MV-4-11 (cell line): ENCODE results near the gene RCOR1.
A peak's percentile ranks its signal among the peaks of the same experiment; 100 is the strongest.
"Not testable (repeated sequence)": the region's sequence is repeated elsewhere in the genome, so short reads cannot be mapped to it uniquely, and the experiment has no call there.

Experiments used
- DNase-seq: peaks from one replicate; lab custom pipeline; 2025; lab: John Stamatoyannopoulos, UW

The RCOR1 gene

GRCh38 chr14:102629808-102630350 is 37.4 kb downstream of the RCOR1 start:
- DNase-seq, result peak; percentile 32

DNA sequence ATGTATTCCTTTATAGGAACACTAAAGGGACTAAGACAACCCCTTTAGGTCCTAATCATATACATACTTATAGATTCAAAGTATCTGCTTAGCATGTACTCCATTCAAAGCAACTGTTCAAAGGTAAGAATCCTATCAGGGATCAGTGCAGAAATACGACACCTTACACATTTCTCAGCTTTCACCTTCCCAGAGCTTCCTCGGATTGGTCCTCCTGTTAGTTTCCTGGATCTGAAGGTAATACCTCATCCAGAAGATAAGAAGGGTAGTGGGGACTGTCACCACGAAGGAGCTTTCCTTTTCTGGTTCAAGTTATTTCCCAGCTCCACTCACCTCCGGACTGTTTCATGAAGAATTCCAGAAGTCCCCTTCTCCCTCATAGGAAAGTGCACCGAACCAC is 38.0 kb downstream of the RCOR1 start:
- DNase-seq, result no peak

DNA sequence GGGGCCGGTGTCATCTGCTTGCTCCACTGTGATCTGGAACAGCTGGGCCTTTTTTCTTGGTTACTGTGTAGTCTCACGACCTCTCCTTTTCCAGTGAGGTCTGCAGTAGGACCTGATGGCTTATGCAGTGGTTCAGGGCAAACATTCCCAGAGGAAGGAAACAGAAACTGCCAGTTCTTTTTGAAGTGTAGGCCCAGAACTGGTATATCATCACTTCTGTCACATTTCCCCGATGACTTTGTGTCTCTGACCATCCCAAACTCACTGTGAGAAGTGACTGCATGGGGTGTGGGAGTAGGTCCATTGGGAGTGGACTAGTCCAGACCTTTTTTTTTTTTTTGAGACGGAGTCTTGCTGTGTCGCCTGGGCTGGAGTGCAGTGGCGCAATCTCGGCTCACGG is 38.4 kb downstream of the RCOR1 start:
- DNase-seq, result no peak

DNA sequence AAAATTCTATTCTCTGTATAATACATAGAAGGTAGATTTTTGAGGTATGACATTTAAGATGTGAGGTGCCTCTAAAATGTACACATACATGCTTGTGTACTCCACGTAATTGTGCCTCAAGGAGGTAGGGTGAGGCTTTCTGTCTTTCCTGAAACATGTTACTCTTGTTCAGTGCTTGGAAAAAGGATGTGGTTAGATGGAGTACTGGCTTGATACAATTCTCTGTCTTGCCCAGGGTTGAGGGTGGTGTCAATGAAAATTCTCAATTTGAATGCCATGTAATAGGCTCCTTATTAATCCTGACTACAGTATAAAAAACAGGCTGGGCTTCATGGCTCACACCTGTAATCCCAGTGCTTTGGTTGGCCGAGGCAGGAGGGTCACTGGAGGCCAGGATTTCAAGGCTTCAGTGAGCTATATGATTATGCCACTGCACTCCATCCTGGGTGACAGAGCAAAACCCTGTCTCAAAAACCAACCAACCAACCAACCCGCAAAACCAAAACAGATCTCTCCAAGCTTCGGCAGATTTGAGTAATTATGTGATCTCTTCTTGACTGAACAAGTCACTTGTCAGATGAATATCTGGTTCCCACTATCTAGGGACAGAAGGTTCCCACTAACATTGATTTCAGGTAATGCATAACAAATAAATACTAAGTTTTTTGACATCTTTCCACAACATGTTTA is 41.6 kb downstream of the RCOR1 start:
- DNase-seq, result no peak

DNA sequence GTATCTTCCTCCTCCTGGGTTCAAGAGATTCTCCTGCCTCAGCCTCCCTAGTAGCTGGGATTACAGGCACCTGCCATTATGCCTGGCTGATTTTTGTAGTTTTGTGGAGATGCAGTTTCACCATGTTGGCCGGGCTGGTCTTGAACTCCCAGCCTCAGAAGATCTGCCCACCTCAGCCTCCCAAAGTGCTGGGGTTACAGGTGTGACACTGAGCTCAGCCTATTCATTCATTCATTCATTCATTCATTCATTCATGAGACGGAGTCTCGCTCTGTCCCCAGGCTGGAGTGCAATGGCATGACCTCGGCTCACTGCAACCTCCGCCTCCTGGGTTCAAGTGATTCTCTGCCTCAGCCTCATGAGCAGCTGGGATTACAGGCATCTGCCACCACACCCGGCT is 47.2 kb downstream of the RCOR1 start:
- not testable (repeated sequence) for DNase-seq

DNA sequence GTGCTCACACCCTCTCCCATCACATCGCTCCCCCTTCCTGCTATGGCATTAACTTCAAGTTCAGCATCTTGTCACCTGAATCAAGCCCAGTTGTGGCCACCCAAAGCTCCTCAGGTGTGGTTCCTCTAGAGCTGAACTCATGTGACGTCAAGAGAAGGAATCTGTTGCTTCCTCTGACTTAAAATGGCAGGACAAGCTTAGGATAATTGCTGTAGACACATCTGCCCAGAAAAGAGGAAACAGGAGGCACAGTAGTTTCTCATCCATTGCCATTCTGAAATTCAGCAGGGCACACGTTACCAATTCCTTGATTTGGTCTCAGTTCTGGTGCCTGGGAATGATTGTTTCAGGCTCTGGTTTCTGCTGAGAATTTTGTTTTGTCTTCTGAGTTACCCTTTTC is 52.1 kb downstream of the RCOR1 start:
- peak; percentile 61 for DNase-seq

- DNase-seq, result peak; percentile 80
Observed at GRCh38 chr14:102645746-102646440, 53.4 kb downstream of the RCOR1 start.

DNA sequence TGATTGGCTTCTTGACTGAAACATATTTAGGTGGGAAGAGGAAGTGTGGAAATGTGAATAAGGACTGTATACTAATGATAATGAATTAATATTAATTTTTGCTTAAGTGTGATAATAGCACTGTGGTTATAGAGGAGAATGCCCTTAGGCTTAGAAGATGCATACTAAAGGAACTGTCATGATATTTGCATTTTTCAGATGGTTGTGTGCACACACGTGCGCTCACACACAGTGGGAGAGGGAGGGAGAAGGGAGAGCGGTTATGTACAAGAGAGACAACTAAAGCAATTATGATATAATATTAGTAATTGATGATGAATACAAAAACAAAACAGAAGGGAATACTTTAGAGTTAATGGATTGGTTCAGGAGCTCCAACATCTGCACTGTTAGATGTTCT is 54.2 kb downstream of the RCOR1 start:
- no peak for DNase-seq

DNA sequence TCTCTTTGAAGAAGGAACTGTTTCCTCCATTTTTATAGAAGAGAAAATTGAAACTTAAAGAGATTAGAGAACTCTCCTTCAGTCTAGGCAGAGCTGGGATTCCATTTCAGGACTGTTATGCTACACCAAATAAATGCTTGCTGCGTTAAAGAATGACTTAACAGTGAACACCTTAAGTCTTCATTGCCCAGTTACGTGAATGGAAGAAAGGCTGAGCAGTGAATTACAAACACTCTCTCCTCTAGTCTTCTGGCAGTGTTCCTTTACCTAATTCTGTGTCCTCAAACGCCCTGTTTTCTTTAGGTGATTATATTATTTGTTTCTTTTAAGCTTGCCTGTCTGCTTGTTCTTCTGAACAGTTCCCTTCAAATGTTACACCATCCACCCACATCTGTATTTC is 59.7 kb downstream of the RCOR1 start:
- no peak for DNase-seq

GRCh38 chr14:102654298-102654697 is 61.8 kb downstream of the RCOR1 start:
- DNase-seq, result no peak

GRCh38 chr14:102655137-102655536 is 62.7 kb downstream of the RCOR1 start:
- no peak for DNase-seq

- DNase-seq, result peak; percentile 35
Observed at GRCh38 chr14:102659797-102660196, 67.3 kb downstream of the RCOR1 start.

- DNase-seq, result no peak
Observed at GRCh38 chr14:102661614-102662013, 69.2 kb downstream of the RCOR1 start.

DNA sequence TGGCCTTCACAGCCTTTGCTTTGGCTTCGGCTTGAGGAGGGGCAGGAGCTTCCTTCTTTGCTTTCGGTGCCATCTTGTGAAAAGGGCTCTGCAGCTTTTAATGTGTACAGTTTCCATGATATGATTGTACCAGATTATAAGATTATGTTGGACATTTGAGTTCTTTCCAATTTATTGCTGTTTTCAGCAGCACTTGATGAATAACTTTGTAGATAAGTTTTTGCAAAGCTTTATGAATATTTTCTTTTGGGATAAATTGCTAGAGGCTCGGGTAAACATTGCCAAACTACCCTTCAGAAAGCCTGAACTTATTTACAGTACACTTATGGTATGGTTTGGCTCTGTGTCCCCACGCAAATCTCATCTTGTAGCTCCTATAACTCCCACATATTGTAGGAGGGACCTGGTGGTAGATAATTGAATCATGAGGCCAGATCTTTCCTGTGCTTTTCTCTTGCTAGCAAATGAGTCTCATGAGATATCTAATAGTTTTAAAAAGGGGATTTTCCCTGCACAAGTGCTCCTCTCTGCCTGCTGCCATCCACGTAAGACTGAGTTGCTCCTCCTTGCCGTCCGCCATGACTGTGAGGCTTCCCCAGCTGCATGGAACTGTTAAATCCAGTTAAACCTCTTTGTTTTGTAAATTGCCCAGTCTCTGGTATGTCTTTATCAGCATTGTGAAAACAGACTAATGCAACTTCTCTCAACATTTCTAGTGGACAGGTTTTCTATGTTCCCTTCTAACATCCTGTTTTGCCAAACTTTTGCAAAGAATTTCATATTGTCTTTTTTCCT is 70.4 kb downstream of the RCOR1 start:
- no peak for DNase-seq

GRCh38 chr14:102663440-102663839 is 71.0 kb downstream of the RCOR1 start:
- no peak for DNase-seq

DNA sequence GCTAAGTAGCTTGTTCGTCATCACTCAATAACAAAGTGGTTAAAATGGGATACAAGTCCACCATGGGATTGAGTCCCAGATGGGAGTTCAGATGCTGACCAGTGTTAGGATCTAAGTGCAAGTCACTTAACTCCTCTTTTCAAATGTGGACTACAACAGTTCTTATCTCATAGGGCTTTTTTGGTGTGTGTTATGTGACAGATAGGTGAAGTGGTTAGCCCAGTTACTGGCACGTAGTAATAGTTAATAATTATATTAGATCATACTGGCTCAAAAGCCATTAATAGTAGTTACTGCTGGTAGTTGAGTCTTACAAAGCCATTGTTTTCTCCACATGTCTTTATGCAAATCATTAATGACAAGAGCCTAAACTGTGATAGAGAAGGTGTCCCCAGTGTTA is 73.2 kb downstream of the RCOR1 start:
- DNase-seq, result no peak

GRCh38 chr14:102666635-102667034 is 74.2 kb downstream of the RCOR1 start:
- no peak for DNase-seq

DNA sequence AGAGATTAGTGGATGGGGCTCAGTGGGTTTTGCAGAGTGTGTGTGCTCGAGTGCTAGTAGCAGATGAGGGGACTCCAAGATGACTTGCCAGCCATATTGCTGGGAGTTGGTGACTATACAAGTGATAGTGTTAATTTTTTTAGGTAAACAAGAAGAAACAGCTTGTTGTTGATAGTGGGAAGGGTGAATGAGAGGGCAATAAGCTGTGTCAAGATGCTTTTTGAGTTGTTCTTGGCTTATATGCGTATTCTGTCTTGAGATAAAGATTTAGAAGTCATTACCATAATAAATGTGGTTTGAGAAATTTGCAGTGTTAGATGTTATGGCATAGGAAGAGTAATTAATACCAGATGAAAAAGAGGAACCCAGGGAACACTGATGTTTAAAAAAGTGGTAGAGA is 75.3 kb downstream of the RCOR1 start:
- no peak for DNase-seq

- DNase-seq, result no peak
Observed at GRCh38 chr14:102668291-102668873, 75.9 kb downstream of the RCOR1 start.

DNA sequence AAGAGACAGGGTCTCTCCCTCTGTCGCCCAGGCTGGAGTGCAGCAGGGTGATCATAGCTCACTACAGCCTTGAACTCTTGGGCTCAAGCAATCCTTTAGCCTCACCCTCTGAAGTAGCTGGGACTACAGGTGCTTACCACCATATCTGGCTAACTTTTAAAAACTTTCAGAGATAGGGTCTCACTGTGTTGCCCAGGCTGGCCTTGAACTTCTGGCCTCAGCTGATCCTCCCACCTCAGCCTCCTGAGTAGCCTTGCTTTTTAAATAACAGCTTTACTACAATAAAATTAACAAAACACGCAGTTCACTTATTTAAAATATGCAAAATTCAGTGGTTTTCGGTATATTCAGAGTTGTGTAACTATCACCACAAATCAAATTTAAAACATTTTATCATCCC is 79.0 kb downstream of the RCOR1 start:
- DNase-seq, result no peak

GRCh38 chr14:102672410-102672960 is 80.0 kb downstream of the RCOR1 start:
- DNase-seq, result no peak

DNA sequence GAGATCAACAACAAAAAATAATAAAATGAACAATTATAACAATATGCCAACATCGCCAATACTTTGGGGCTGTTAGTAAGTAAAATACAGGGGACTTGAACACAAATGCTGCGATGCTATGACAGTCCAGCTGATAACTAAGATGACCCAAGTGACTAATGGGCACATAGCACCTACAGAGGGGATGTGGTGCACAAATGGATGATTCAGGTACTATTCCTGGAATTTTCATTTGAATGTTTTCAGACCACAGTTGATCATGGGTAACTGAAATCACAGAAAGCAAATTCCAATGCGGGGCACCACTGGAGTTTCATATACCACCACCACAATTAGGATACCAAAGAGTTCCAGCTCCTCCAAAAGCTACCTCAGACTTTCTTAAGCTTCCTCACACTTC is 82.9 kb downstream of the RCOR1 start:
- DNase-seq, result no peak
